Stimulated activated CD4-positive, alpha-beta T cell treated with anti-CD3 and anti-CD28 coated beads, Interleukin-4, amount 100 ng/mL, for 1 hour (primary cell): ENCODE data around the gene NCBP3.

Experiments
- DNase-seq: peaks from one replicate; pipeline ENCODE4 v3.0.0-alpha.2; 2020

NCBP3 gene

DNA sequence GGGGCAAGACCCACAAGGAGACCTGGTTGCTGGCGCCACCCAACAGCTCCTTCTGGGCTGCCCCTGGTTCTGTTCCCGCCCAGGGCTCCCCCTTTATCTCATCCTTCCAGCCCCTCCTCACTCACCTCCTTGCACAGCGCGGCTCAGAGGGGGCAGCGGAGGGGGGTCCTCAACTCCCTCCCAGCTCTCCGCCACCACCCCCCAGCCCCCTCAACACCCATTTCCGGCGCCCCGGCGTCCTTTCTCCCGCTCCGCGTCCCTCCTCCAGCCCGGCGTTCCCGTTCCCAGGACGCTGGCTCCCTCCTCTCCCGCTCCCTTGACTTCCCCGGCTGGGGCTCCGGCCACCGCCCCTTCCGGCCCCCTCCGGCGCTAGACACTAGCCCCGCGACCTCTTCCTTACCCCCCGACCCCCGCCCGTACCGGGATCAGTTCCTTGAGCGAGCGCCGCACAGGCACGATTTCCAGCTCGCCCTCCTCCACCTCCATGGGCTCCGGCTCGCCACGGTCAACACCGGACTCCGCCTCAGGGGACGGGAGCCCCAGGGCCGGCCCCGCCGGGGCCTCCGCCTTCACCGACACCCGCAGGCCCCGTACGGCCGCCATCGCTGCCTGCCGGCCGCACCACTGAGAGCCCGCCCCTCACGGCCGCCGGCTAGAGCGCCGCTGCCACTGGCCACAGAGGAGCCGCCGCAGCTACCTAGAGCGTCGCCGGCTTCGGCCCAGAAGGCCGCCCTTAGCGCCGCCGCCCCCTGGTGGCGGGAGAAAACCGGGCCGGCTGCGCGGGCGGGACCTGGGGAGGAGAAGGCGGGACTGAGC is at the start of gene NCBP3:
Gene NCBP3, minus strand, starts transcription at position 626 of the 816 bp plus-strand sequence. Its CDS starts 23 bp downstream, at position 603.
- peak; percentile 92 for DNase-seq

DNA sequence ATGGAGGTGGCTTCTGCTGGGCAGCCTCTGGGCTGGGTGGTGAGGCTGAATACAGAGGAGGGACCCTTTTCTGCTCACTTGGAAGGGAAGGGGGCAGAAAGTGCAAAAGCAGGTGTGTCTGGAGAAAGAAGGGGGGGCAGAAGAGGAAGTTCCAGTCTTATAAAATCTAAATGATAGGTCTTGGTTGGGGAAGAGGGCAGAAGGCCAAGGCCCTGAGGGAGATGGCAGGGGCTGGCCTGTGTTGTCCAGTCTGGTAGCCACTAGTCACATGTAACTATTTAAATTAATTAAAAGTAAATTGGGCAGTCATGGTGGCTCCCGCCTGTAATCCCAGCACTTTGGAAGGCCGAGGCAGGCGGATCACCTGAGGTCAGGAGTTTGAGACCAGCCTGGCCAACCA is 49.3 kb upstream of the NCBP3 start:
- DNase-seq: no peak

DNA sequence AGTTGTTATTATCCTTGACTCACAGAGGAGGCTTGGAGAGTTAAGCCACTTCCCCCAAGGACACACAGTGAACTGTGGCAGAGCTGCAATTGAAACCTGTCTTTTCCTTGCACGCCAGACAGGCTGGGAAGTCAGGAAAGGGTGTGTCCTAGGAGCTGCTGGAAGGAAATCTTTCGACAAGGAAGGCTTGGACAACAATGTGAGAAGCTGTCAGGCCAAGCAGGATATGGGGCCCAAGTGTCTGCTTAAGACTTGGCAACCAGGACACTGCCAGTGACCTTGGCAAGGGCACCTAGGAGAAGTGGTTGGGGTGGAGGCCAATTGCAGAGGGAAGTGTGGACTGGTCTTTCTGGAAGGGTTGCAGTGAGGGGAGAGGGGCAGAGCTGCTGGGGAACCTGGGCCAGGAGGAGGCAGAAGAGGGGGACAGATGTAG is 48.9 kb upstream of the NCBP3 start:
- DNase-seq: no peak

DNA sequence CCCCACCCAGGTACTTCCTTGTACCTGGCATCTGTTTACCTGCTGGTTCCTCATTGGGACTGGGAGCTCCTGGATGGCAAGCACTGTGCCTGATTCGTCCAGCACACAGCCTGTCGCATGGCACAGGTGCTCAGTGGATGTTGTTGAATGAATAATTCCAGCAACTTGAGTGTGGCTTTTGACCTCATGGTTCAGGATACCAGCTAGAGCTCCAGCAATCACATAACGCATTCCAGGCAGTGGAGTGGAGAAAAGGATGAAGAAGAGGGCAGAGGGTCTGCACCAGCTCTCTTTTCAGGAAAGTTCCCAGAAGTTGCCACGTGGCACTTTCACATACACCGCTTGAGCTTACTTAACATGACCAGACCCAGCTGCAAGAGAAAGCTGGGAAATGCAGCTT is 48.1 kb upstream of the NCBP3 start:
- no peak for DNase-seq

DNA sequence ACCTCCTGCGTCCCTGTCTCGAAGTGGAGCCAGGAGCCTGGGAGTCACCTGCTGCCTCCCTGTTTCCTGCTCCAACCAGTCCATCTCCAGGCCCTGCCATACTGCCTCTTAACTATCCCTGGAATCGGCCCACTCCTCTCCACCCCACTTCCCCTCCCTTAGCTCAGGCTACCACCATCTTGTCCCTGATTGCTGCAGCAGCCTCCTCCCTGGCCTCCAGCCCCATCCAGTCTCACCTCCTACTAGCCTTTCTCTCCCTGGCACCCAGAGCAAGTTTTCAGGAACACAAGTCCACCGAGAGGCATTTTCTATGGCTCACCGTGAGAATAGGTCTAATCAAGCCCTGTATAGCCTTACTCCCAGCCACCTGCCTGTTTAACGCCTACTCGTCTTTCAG is 47.7 kb upstream of the NCBP3 start:
- DNase-seq: no peak

- peak; percentile 89 for DNase-seq
Measured at GRCh38 chr17:3893003-3893719, 47.1 kb upstream of the NCBP3 start, which contains the start of gene CAMKK1. TSS of gene CAMKK1 (minus strand) at chr17:3893053. CDS start at chr17:3885687, 7,366 bp downstream.

GRCh38 chr17:3892095-3892998 is 46.3 kb upstream of the NCBP3 start:
- peak; percentile 62 for DNase-seq

- DNase-seq: no peak
Measured at GRCh38 chr17:3891626-3892094, 45.6 kb upstream of the NCBP3 start.

- DNase-seq: no peak
Measured at GRCh38 chr17:3890878-3891219, 44.8 kb upstream of the NCBP3 start.

GRCh38 chr17:3890082-3890877 is 44.2 kb upstream of the NCBP3 start:
- peak; percentile 46 for DNase-seq

- DNase-seq: no peak
Measured at GRCh38 chr17:3889325-3890012, 43.4 kb upstream of the NCBP3 start.

DNA sequence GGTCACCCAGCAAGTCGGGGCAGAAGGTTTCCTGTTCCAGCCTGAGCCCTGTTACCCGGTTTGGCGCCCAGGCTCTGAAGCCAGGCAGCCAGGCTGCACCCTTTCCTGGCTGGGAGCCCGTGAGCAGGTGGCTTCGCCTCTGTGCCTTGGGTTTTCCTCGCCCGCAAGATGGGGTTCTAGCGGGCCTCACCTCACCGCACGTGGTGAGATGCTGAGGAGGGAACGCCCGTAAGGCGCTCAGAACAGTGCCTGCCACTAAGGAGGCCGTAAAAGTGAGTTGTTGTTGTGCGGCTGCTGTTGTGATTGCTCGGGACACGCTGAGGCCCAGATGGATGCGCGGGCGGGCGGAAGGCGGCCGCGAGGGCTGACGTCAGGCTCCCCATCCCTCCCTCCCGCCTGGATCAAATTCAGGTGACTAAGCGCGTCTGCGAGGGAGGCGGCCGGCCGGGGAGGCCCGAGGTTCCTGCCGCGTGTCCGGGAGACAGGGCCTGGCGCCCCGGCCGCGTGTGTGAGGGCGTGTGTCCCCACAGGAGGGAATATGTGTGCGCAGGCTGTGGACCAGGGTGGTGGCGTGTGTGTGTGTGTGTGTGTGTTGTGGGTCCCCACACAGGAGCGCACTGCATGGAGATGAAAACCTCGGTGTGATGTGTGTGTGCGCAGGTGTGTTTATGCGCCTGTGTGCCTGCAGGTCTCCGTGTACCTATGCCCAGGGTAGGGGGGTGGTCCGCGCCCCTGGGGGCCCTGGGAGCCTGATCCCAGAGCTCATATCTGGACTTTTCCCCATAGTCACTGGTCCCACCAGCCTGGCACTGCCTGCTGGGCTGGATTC is 42.5 kb upstream of the NCBP3 start:
- DNase-seq: no peak

GRCh38 chr17:3887804-3888203 is 41.8 kb upstream of the NCBP3 start:
- DNase-seq: no peak

GRCh38 chr17:3887394-3887793 is 41.3 kb upstream of the NCBP3 start:
- DNase-seq: no peak

DNA sequence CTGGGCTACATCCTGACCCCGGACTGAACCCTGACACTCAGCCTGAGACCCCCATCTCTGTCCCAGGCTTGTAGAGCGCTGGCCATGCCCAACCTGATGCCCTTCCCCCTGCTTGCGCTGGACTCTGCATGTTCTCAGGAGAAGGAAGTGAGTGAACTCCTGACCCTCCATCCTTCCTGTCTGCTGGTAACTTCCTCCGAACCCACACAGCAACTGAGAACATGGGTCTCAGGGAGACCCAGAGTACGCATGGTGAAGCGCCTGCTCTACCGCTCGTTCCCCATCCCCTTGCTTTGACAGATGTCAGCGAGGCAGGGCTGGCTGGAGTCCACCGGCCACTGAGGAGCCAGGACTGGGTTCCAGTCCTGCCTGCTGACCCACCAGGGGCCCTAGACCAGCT is 40.7 kb upstream of the NCBP3 start:
- no peak for DNase-seq

DNA sequence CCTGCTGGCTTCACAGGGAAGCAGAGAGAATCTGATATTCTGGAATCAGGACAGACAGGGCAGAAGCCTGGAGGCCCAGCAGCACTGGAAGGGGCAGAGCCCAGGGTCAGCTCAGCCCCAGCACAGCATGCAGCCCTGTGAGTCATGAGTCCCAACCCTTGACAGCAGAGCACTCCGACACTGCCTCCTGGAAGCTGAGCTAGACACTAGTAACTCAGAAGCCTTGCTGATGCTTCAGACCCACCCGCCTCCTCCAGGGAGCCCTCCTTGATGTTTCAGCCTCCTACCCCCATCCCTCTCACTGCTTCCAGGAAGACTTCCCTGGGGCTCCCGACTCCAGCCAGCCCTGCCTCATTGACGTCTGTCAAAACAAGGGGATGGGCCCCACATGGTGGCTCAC is 39.9 kb upstream of the NCBP3 start:
- DNase-seq: no peak

- no peak for DNase-seq
Measured at GRCh38 chr17:3885271-3885670, 39.2 kb upstream of the NCBP3 start.

- no peak for DNase-seq
Measured at GRCh38 chr17:3884188-3884587, 38.1 kb upstream of the NCBP3 start.

DNA sequence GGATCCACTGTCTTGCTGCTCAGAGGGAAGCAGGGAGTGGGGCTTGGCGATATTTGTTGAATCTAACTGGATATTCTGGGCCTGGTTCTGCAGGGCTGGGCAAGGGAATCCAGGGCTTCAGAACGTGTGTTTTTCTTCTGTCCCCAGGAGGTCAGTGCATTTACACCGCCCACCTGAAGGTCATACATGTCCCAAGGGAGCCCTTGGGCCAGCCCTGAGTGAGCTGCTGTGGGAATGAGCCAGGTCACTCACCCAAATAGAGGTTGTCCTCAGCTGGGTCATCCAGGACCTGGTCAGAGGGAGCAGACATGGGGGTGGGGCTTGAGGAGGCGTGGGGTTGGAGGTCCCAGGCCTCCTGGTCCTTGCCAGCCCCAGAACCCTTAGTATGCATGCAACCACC is 36.2 kb upstream of the NCBP3 start:
- DNase-seq: no peak

DNA sequence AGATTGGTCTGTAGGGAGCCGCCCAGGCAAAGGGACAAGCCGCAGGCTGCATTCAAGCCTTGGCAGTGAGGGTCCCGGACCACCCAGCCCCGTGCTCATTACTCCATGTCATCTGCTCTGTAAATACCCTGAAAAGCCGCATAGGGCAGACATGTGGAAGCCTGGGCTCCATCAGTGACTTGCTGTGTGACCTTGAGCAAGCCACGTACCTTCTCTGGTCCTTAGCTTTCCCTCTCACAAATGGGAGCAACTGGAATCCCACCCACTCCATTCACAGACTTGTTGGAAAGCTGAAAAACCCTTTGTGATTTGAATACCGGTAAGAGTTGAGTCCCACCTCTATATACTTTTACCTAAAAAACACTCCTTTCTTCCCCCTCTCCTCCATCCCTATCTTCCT is 34.9 kb upstream of the NCBP3 start:
- DNase-seq: no peak
